Activated CD4-positive, alpha-beta T cell treated with anti-CD3 and anti-CD28 coated beads, Interleukin-2, amount 10 ng/mL, durations not matched to agents 7 days and 5 days (primary cell): Measurements from ENCODE around the gene HEBP1. TPM values are rescaled to one million over a fixed set of nuclear protein-coding genes. Genes with fewer than 3 reads are reported as not detected.
"Not testable (repeated sequence)": the region's sequence is repeated elsewhere in the genome, so short reads cannot be mapped to it uniquely, and the experiment has no call there.

Experiments
- CTCF ChIA-PET: fragments of 350-600 bp; sonication (Branson Sonifier 250); formaldehyde crosslinking; loops from one replicate; lab custom pipeline; 2021; ENCODE audit warnings: antibody characterized with exemption; lab: Charles Lee
- POLR2A ChIA-PET: fragments of 350-600 bp; sonication (Branson Sonifier 250); formaldehyde crosslinking; loops from one replicate; lab custom pipeline; 2021; ENCODE audit warnings: antibody characterized with exemption; lab: Charles Lee
- DNase-seq: peaks from one replicate; pipeline ENCODE4 v3.0.0-alpha.2; 2020
- H3K27ac Mint-ChIP-seq: one replicate; pipeline ENCODE4 v1.8.0; 2021; ENCODE audit warnings: mild to moderate bottlenecking, moderate library complexity, mixed read lengths
- H3K27me3 Mint-ChIP-seq: one replicate; pipeline ENCODE4 v1.8.0; 2021; ENCODE audit warnings: mixed read lengths
- H3K36me3 Mint-ChIP-seq: one replicate; pipeline ENCODE4 v1.8.0; 2021; ENCODE audit warnings: low read depth, mixed read lengths
- H3K4me1 Mint-ChIP-seq: one replicate; pipeline ENCODE4 v1.8.0; 2021; ENCODE audit warnings: mixed read lengths
- H3K4me3 Mint-ChIP-seq: one replicate; pipeline ENCODE4 v1.8.0; 2021; ENCODE audit warnings: mild to moderate bottlenecking, moderate library complexity, mixed read lengths
- H3K9me3 Mint-ChIP-seq: one replicate; pipeline ENCODE4 v1.8.0; 2021; ENCODE audit warnings: mixed read lengths
- total RNA-seq, 2 experiments: library from RNA; stranded (reverse); gene quantifications; one replicate each; pipeline ENCODE4 v1.2.3, GENCODE V29; 2021

Gene HEBP1
- total RNA-seq, 2 experiments from 2014 or later, result 19.6 to 21.2 TPM

DNA sequence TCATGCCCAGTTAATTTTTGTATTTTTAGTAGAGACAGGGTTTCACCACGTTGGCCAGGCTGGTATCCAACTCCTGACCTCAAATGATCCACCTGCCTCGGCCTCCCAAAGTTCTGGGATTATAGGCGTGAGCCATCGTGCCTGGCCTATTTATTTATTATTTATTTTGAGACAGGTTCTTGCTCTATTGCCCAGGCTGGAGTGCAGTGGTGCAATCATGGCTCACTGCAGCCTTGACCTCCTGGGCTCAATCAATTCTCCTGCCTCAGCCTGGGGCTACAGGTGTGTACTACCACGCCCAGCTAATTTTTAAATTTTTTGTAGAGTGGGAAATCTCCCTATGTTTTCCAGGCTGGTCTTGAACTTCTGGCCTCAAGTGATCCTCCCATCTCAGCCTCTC is 35.3 kb upstream of the HEBP1 start:
- H3K36me3 Mint-ChIP-seq, H3K27ac Mint-ChIP-seq, DNase-seq, H3K4me3 Mint-ChIP-seq, CTCF ChIA-PET, H3K9me3 Mint-ChIP-seq, H3K4me1 Mint-ChIP-seq, POLR2A ChIA-PET: not testable (repeated sequence)
- H3K27me3 Mint-ChIP-seq, result peaks cover 17% of the 10 kb centered on the region

DNA sequence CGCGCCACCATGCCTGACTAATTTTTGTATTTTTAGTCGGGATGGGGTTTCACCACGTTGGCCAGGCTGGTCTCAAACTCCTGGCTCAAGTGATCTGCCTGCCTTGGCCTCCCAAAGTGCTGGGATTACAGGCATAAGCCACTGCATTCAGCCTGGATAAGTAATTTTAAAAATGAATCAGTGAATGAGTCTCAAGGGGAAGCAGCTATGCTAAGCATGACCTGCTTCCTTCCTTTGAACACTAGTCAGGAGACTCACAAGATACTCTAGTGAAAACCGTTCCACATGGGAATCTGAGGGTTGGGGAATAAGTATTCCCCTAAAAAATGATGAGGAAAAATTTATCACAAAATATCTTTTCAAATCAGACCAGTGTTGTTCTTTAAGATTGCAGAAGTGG is 33.4 kb upstream of the HEBP1 start:
- Mint-ChIP-seq H3K27me3 (peaks cover 11% of the 10 kb centered on the region), H3K9me3 (no peaks in the 10 kb centered on the region), H3K4me1 (no peaks in the 10 kb centered on the region), H3K4me3 (no peak overlapping the region), H3K27ac (no peak overlapping the region), H3K36me3 (no peaks in the 10 kb centered on the region)
- POLR2A ChIA-PET, result no interaction called here
- CTCF ChIA-PET, result interaction anchor here (1.0 kb wide), 1 partner anchor 9 kb away, joined by 3 read pairs; no protein-coding TSS in a partner anchor
- no peak for DNase-seq

DNA sequence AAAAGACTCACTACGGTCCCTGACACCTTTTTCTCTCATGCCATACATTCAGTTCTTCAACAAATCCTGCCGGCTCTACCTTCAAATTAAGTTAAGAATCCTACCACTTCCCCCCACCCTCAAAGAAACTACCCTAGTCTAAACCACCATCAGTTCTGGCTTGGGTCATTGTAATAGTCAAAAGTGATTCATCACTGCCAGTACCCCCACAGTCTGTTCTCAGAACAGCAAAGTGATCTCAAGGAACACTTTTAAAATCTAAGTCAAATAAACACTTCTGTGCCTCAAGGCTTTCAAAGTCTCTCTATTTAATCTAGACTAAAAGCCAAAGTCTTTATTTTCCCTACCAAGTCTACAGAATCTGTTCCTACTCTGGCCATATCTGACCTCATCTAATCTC is 32.1 kb upstream of the HEBP1 start:
- CTCF ChIA-PET, result no interaction called here
- Mint-ChIP-seq H3K4me3 (no peak overlapping the region), H3K9me3 (no peaks in the 10 kb centered on the region), H3K27ac (no peak overlapping the region), H3K4me1 (no peaks in the 10 kb centered on the region), H3K27me3 (peaks cover 11% of the 10 kb centered on the region), H3K36me3 (no peaks in the 10 kb centered on the region)
- DNase-seq, result no peak
- POLR2A ChIA-PET, result no interaction called here

DNA sequence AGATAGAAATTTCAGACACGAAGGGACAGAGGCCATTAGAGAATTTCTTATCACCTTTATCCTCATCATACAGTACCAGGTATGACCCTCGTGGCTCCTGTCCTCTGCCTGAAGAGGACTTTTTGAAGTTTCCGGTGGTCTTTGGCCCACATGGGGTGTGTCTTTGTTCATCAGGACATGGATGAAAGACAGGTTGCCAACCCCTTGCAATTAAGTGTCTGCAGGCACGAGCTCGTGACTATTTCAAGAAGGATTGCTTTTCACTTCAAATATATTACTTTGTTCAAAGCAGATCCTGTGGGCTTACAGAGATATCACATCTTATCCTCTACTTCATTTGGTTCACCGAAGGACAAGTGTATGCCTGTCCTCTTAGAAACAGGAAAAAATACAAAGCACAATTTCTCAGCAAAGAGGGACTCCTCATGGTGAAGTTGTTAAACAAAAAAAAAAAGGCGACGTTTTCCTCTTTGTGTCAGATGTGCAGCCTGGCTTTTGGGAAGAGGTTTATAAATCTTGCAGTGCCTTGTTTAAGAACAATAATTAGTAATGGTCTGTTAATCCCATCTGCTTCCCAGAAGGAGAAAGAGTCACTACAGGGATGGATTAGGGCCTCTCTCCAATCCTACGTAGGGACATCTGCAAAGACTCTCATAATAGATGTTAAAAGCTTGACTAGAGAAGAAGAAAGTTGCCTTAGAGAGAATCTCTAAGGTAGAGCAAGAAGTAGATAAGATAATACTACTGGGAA is 30.7 kb upstream of the HEBP1 start:
- no peak overlapping the region for H3K4me3 Mint-ChIP-seq
- no peak overlapping the region for H3K27ac Mint-ChIP-seq
- H3K9me3 Mint-ChIP-seq, result no peaks in the 10 kb centered on the region
- peaks cover 11% of the 10 kb centered on the region for H3K27me3 Mint-ChIP-seq
- H3K36me3 Mint-ChIP-seq, result no peaks in the 10 kb centered on the region
- CTCF ChIA-PET, result interaction anchor here (0.6 to 1.0 kb wide), 2 partner anchors 13 to 57 kb away, joined by 3 read pairs; partner anchors contain the start of gene FAM234B
- no peaks in the 10 kb centered on the region for H3K4me1 Mint-ChIP-seq
- POLR2A ChIA-PET, result interaction anchor here (0.5 kb wide), 1 partner anchor 420 kb away, joined by 3 read pairs; no protein-coding TSS in a partner anchor
- no peak for DNase-seq

DNA sequence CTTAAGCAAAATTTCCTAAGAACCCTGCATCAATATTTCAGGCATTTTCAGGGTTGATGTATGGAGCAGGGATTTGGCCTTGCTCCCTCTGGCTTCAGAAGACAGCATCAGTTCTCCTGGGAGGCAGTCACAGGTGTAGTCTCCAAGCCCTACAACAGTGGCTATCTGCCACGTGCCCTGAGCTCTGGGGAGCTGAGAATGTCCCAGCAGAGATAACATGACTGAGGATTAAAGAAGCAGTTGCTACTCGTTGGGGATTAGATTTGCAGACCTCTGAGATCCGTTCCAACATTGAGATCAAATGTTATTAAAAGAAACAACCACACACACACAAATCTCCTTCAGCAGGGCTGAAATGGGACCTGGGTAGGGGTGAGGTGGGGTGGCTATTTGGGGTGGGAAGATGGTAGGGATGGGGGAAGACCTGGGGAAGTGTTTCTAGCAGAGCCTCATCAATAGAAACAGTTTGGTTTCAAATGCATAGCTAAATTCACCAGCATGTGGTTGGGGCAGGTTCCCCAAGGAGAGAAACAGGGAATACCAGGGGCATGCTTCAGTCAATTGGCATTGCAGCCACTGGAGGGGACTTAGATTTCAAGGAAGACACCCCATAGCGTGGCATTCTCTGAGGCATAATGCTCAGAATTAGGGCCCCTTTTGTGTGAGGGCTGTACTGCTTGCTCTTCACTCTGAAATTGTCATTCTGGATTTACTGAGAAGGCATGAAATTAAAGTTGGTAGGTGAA is 28.9 kb upstream of the HEBP1 start:
- Mint-ChIP-seq H3K9me3 (no peaks in the 10 kb centered on the region), H3K4me3 (no peak overlapping the region), H3K27ac (no peak overlapping the region), H3K27me3 (peaks cover 15% of the 10 kb centered on the region), H3K36me3 (no peaks in the 10 kb centered on the region), H3K4me1 (no peaks in the 10 kb centered on the region)
- DNase-seq, result no peak
- POLR2A ChIA-PET, result no interaction called here
- CTCF ChIA-PET, result interaction anchor here (1.0 kb wide), 1 partner anchor 11 kb away, joined by 3 read pairs; no protein-coding TSS in a partner anchor

DNA sequence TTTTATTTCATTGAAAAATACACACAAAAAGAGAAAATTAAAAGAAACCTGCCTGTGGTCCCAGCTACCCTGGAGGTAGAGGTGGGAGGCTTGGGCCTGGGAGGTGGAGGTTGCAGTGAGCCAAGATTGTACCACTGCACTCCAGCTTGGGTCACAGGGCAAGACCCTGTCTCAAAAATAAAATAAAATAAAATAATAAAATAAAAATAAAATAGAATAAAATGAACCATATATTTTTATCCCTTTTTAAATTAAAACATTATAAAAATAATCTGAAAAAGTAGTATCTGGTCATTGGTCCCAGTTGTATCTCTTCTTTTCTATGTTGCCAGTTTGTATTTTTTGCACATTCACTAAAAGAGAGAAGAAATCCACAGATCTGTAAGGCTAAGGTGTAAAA is 27.4 kb upstream of the HEBP1 start:
- Mint-ChIP-seq H3K36me3 (no peaks in the 10 kb centered on the region), H3K4me3 (no peak overlapping the region), H3K4me1 (no peaks in the 10 kb centered on the region), H3K9me3 (no peaks in the 10 kb centered on the region), H3K27ac (no peak overlapping the region), H3K27me3 (peaks cover 18% of the 10 kb centered on the region)
- no peak for DNase-seq
- POLR2A ChIA-PET, result no interaction called here
- CTCF ChIA-PET, result no interaction called here

DNA sequence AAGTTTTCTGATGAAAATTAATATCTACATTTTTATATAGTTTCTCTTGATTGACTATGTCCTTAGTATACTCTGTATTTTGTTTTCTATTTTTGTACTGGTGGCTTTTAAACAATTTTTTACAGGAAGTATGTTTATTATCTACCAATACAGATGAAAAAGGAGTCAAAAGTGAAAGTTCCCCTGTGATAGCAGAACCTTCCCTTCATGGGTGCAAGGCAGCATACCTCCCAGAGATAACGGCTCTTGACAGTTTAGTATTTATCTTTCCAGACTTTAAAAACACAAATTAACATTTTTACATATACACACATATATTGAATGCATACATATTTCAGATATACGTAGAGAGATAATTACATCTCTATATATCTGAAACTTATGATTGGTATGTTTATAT is 27.0 kb upstream of the HEBP1 start:
- Mint-ChIP-seq H3K27me3 (peaks cover 18% of the 10 kb centered on the region), H3K27ac (no peak overlapping the region), H3K4me1 (no peaks in the 10 kb centered on the region), H3K9me3 (no peaks in the 10 kb centered on the region), H3K36me3 (no peaks in the 10 kb centered on the region), H3K4me3 (no peak overlapping the region)
- ChIA-PET CTCF (no interaction called here), POLR2A (no interaction called here)
- no peak for DNase-seq

DNA sequence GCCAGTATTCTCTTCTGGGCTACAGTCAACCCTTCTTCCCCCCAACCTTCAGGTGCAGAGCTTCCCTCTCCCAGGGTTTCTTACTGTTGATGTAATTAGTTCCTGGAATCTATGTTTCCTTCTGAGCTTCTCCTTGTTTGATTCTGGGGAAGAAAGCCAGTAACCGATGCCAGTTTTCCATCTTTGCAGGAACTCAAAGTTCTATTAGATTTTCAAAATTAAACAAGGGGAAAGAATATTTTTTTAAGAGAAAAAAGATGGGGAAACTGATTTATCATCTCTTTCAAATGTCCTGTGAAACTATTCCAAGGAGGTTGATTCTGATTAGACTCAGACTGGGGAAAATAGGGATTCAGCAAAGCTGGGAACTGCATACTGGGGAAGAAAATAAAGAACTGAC is 26.2 kb upstream of the HEBP1 start:
- Mint-ChIP-seq H3K4me1 (no peaks in the 10 kb centered on the region), H3K9me3 (no peaks in the 10 kb centered on the region), H3K27ac (no peak overlapping the region), H3K36me3 (no peaks in the 10 kb centered on the region), H3K4me3 (no peak overlapping the region), H3K27me3 (peaks cover 18% of the 10 kb centered on the region)
- CTCF ChIA-PET, result no interaction called here
- POLR2A ChIA-PET, result no interaction called here
- no peak for DNase-seq

DNA sequence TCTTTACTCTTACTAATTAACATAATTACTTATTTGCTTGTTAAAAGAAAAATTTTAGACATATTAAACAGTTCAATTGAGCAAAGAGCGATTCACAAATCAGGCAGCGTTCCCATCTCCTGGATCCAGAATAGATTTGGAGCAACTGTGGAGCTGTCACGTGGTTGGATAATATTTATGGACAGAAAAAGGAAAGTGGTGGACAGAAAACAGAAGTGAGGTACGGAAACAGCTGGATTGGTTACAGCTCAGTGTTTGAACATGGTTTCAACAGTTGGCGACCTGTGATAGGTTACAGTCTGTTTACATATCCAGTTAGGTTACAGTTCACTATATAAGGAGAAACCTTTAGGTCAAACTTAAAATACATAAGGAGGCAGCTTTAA is 24.5 kb upstream of the HEBP1 start:
- no peaks in the 10 kb centered on the region for H3K4me1 Mint-ChIP-seq
- POLR2A ChIA-PET, result no interaction called here
- H3K9me3 Mint-ChIP-seq, result no peaks in the 10 kb centered on the region
- CTCF ChIA-PET, result interaction anchor here (1.3 kb wide), 1 partner anchor 187 kb away, joined by 3 read pairs; no protein-coding TSS in a partner anchor
- no peak overlapping the region for H3K27ac Mint-ChIP-seq
- H3K36me3 Mint-ChIP-seq, result no peaks in the 10 kb centered on the region
- H3K27me3 Mint-ChIP-seq, result peaks cover 15% of the 10 kb centered on the region
- DNase-seq, result no peak
- no peak overlapping the region for H3K4me3 Mint-ChIP-seq

DNA sequence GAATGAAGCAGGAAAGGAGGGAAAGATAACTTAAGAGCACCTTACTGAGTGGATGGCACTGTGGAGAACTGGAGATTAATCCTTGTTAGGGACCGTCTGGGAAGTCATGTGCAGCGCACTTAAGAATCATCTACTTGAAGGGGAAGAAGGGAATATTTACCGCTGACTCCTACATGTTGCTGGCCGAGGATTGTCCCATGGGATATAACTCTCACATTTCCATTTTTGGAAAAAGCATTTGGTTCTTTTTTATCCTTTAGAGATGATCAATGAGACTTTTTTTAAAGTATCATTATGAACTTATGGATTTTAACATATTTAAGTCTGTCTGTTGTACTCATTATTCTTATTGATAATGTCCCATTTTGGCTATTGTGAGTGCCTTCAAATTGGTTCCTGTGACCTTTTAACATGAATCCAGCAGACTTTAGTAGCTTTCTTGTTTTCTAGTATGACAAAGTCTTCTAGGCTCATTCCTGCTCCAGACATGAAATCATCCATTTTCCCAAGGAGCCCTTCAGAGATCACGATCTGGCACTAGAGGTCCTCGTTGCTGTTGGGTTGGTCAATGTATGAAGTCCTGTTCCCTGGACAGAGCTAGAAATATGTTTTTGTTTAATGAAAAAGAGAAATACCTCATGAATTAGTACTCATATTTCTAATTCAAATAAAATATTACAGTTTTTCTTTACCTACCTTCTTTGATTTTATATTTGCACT is 23.9 kb upstream of the HEBP1 start:
- no peaks in the 10 kb centered on the region for H3K4me1 Mint-ChIP-seq

DNA sequence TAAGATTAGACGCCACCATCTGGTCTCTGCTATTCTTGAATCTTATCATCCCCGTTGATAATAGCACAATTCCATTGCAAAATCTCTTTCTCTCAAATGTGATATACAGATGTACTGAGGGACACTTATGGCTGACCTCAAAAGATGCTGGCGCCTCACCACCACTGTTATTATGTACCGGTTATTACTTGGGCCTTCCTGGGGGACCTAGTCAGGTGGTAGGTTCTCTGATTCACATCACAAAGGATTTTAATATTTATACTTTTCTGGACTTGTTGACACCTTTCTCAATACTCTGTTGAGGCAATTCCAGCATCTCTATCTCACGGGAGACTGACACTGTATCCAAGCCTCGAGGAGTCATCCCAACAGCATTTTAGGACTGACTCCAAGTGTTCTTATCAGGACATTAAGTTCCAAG is 22.8 kb upstream of the HEBP1 start:
- DNase-seq, result no peak
- CTCF ChIA-PET, result no interaction called here
- H3K4me1 Mint-ChIP-seq, result no peaks in the 10 kb centered on the region
- no peaks in the 10 kb centered on the region for H3K9me3 Mint-ChIP-seq
- no peak overlapping the region for H3K4me3 Mint-ChIP-seq
- POLR2A ChIA-PET, result no interaction called here
- H3K36me3 Mint-ChIP-seq, result no peaks in the 10 kb centered on the region
- H3K27me3 Mint-ChIP-seq, result peaks cover 23% of the 10 kb centered on the region
- H3K27ac Mint-ChIP-seq, result no peak overlapping the region

More for the DNA sequence above, 23.9 kb upstream of the HEBP1 start:
- no peaks in the 10 kb centered on the region for H3K9me3 Mint-ChIP-seq
- H3K36me3 Mint-ChIP-seq, result no peaks in the 10 kb centered on the region
- no peak for DNase-seq
- ChIA-PET POLR2A (no interaction called here), CTCF (interaction anchor here (1.3 kb wide), 1 partner anchor 188 kb away, joined by 3 read pairs; no protein-coding TSS in a partner anchor)
- peaks cover 15% of the 10 kb centered on the region for H3K27me3 Mint-ChIP-seq
- H3K27ac Mint-ChIP-seq, result no peak overlapping the region
- H3K4me3 Mint-ChIP-seq, result no peak overlapping the region

DNA sequence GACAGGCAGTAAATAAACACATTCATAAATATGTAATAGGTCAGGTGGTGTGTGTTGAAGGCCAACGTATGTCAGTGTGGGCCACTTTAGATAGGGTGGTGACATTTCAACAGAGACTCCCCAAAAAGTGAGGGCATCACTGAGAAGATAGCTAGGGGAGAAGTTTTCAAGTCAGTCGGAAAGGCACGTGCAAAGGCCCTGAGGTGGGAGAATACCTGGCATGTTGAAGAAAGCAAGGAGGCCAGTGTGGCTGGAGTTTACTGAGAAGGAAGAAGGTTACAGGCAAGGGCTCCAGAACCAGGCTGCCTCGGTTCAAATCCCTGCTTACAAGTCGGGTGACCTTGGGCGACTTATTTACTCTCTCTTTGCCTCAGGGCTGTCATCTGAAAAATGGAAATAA is 11.0 kb upstream of the HEBP1 start:
- Mint-ChIP-seq H3K27me3 (peaks cover 24% of the 10 kb centered on the region), H3K36me3 (no peaks in the 10 kb centered on the region), H3K4me3 (no peak overlapping the region), H3K9me3 (no peaks in the 10 kb centered on the region), H3K27ac (no peak overlapping the region), H3K4me1 (no peaks in the 10 kb centered on the region)
- ChIA-PET POLR2A (no interaction called here), CTCF (no interaction called here)
- DNase-seq, result no peak
